ENCODE data around the gene TIFAB.

DNA sequence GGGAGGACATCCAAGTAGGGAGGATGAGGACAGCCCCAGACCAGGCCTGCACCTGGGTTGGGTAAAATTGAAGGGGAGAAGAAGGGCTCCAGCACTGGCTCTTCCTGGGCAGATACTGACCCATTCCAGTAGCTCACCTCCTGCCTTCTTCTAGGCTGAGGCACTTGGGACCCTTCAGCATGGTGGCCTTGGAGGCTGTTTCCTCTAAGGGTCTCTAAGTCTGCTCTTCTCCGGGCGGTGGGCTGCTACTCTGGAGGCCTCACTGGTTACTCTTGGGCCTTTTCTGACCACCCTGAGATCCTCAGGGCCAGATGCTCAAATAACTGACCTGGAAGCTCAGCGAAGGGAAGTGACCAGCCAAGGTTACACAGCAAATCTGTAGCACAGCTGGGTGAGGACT, 2.8 kb upstream of the TIFAB start:
- TF ChIP-seq, protein P1, sequence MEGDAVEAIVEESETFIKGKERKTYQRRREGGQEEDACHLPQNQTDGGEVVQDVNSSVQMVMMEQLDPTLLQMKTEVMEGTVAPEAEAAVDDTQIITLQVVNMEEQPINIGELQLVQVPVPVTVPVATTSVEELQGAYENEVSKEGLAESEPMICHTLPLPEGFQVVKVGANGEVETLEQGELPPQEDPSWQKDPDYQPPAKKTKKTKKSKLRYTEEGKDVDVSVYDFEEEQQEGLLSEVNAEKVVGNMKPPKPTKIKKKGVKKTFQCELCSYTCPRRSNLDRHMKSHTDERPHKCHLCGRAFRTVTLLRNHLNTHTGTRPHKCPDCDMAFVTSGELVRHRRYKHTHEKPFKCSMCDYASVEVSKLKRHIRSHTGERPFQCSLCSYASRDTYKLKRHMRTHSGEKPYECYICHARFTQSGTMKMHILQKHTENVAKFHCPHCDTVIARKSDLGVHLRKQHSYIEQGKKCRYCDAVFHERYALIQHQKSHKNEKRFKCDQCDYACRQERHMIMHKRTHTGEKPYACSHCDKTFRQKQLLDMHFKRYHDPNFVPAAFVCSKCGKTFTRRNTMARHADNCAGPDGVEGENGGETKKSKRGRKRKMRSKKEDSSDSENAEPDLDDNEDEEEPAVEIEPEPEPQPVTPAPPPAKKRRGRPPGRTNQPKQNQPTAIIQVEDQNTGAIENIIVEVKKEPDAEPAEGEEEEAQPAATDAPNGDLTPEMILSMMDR (IDR thresholded peaks at IDR 0.05; ENCODE audit: low read depth, low read length, poor library complexity, severe bottlenecking): no peak
- TF ChIP-seq EZH2phosphoT487 (IDR thresholded peaks at IDR 0.05; ENCODE audit: borderline replicate concordance, low read length): no peak
